ENCODE data around the gene PTCD3.

The PTCD3 gene

DNA sequence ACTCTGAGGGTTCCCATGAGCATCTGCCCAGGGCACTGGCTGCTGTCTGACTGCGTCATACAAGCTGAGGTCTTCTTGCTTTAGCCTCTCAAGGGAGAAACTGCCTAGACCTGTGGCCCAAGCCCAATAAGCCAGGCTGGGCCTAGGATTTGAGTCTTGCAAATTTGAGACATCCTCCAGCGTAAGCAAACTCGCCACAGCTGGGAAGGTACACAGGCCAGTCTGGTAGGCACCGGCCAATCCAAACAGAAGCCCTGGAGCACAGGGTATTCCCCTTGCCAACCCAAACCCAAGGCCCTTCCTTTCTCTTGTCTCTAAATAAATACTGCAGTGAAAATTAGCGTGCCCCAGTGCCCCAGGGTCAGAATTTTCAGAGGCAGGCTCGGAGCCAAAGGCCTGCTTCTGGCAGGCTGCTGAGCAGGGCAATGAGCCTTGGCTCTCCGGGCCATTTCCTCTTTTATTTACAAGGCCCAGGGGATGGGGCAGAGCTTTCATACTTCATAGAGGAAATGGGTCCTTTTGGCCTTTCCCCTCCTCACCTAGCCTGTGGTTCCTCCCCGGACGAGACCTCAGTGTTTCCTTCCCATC lies 33.7 kb upstream of the PTCD3 start:
- CTCF ChIA-PET: interaction anchor here (0.9 to 2.5 kb wide), 3 partner anchors 8 to 343 kb away, joined by 3 to 15 read pairs (median 8); no protein-coding TSS in a partner anchor

DNA sequence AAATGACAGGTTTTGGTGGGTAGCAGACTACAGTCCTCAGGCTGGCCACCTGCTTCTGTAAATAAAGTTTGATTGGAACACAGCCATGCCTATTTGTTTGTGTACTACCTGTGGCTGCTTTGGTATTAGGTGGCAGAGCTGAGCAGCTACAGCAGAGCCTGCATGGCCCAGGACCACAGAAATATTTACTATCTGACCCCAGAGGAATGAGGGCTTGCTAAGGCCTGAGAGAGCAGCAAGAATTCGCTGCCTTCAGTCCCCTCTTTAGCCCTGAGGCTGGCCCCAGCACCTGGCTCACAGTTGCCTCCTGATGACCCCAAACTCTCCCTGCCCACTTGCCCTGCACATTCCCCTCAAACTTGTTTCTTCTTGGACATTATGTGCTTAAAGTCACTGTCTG lies 32.8 kb upstream of the PTCD3 start:
- TF ChIP-seq, protein P1, sequence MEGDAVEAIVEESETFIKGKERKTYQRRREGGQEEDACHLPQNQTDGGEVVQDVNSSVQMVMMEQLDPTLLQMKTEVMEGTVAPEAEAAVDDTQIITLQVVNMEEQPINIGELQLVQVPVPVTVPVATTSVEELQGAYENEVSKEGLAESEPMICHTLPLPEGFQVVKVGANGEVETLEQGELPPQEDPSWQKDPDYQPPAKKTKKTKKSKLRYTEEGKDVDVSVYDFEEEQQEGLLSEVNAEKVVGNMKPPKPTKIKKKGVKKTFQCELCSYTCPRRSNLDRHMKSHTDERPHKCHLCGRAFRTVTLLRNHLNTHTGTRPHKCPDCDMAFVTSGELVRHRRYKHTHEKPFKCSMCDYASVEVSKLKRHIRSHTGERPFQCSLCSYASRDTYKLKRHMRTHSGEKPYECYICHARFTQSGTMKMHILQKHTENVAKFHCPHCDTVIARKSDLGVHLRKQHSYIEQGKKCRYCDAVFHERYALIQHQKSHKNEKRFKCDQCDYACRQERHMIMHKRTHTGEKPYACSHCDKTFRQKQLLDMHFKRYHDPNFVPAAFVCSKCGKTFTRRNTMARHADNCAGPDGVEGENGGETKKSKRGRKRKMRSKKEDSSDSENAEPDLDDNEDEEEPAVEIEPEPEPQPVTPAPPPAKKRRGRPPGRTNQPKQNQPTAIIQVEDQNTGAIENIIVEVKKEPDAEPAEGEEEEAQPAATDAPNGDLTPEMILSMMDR (IDR thresholded peaks at IDR 0.05; ENCODE audit: control extremely low read depth, extremely low read depth, low read depth, missing control alignments): no peak
- DNase-seq (ENCODE audit: extremely low spot score): no peak
- CTCF ChIA-PET: interaction anchor here (0.9 to 1.8 kb wide), 2 partner anchors 246 to 344 kb away, joined by 3 to 8 read pairs; no protein-coding TSS in a partner anchor
- POLR2A ChIA-PET: no interaction called here

More for the DNA sequence above, 33.7 kb upstream of the PTCD3 start:
- TF ChIP-seq, protein P1 (IDR thresholded peaks at IDR 0.05; ENCODE audit: control extremely low read depth, extremely low read depth, low read depth, missing control alignments): no peak
- peak; percentile 57 for DNase-seq (ENCODE audit: extremely low spot score)
- POLR2A ChIA-PET: no interaction called here

DNA sequence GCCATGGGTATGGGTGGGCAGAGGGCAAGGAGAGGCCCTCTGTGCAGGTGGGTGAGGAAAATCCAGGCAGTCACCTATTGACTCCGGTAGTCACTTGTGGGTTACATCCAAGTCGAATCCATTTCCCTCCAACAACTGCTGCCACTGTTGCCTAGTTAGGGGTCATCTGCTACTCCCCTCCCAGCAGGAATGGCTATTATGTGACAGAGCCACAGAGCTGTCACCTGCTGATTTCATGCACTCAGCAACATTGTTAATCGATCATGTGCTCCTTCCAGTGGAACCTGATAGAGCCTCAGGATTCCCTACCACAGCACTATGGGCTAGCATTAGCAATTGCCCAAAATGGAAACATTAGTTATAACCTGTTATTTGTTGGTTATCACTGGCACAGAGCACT lies 31.8 kb upstream of the PTCD3 start:
- TF ChIP-seq, protein P1 (IDR thresholded peaks at IDR 0.05; ENCODE audit: control extremely low read depth, extremely low read depth, low read depth, missing control alignments): no peak
- ChIA-PET POLR2A (no interaction called here), CTCF (interaction anchor here (1.2 to 9.4 kb wide), 2 partner anchors 32 to 246 kb away, joined by 3 to 436 read pairs; no protein-coding TSS in a partner anchor)
- no peak for DNase-seq (ENCODE audit: extremely low spot score)

DNA sequence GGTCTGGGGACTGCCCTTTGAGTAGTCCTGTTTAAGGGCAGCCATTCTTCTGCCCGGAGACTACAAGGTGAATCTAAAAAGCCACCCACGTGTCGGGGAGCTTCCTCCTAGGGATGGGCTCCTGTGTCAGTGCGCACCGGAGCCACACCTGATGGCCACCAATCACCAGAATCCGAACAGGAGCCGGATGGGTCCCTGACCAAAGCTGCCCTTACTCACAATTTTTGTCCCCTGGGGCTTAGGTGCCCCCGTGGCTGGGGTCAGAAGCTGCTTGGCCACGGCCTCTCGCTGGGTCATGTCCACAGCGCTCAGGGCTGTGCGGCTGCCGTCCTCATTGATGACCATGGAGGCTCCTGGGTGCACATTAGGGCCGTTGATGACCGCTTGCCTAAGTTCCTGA lies 31.2 kb upstream of the PTCD3 start:
- ChIA-PET CTCF (interaction anchor here (1.2 to 9.4 kb wide), 2 partner anchors 33 to 247 kb away, joined by 3 to 436 read pairs; no protein-coding TSS in a partner anchor), POLR2A (no interaction called here)
- TF ChIP-seq, protein P1 (IDR thresholded peaks at IDR 0.05; ENCODE audit: control extremely low read depth, extremely low read depth, low read depth, missing control alignments): no peak
- DNase-seq (ENCODE audit: extremely low spot score): no peak

DNA sequence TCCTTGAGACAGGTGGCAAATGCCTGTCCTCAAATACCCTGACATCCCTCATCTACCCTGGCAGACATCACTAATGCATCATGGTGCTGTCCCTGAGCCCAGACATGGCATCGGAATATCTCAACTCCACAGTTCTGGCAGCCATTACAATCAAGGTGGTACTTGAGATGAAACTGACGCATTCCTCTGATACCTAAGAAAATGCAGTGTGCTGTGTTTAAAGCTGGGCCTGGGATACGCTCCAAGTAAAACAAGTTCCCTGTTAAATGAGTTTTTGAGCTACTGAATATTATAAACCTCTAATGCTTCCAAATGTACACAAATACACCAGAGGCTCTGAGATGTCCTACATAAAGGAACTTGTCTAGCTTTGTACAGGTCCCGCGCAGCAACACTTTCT lies 30.1 kb upstream of the PTCD3 start:
- TF ChIP-seq, protein P1 (IDR thresholded peaks at IDR 0.05; ENCODE audit: control extremely low read depth, extremely low read depth, low read depth, missing control alignments): no peak
- ChIA-PET CTCF (interaction anchor here (5.4 to 9.4 kb wide), 3 partner anchors 14 to 248 kb away, joined by 75 to 436 read pairs (median 96); partner anchors contain the start of gene ST3GAL5), POLR2A (no interaction called here)
- DNase-seq (ENCODE audit: extremely low spot score): no peak

DNA sequence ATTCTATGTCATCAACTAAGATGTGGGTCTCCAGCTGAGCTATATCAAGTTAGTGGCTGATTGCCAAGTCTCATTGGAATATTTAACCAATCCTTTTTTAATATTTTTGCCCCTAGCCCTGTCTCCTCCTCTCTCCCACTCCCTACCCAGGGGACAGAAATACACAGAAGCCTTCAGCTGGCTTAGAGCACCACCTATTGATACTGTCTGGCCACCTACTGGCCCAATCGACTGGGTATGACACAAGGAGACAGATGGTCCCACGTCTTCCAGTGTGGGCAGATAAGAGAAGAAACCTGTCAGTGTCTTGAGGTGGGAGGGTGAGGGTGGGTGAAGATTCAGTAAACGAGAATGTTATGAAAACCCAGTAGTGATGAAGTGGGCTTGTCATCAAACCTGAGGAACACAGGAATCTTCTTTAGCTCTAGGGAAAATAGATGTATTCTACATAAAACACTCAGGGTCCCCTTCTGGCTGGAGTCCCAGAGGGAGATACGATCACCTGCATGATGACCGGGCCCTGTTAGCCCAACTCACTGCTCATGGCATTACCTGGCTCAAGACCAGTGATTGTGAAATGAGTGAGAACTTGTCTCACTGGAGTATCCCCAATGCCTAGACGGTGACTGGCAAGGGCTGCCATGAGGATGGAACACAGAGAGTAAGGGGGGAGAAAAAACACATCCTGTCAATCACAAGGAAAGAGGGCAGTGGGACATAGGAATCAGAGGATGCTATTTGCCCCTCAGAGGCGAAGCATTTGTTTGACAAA lies 27.1 kb upstream of the PTCD3 start:
- POLR2A ChIA-PET: no interaction called here
- CTCF ChIA-PET: interaction anchor here (0.6 to 9.4 kb wide), 50 partner anchors 8 to 462 kb away, joined by 3 to 436 read pairs (median 5); partner anchors contain the start of genes ST3GAL5 and USP39
- TF ChIP-seq, protein P1 (IDR thresholded peaks at IDR 0.05; ENCODE audit: control extremely low read depth, extremely low read depth, low read depth, missing control alignments): peak; percentile 71
- DNase-seq (ENCODE audit: extremely low spot score): no peak

Measured in GM10248 (cell line).